ENCODE results near the gene KDM4C.

KDM4C gene

GRCh38 chr9:7086389-7086788, 328.6 kb downstream of the KDM4C start:
- in situ Hi-C loops (cut with HindIII; ENCODE audit: low sequenced_read_pairs), result no loop called here

- in situ Hi-C loops (cut with HindIII; ENCODE audit: low sequenced_read_pairs), result no loop called here
Observed at GRCh38 chr9:7088611-7089010, 330.8 kb downstream of the KDM4C start.

GRCh38 chr9:7089406-7090193, 331.8 kb downstream of the KDM4C start:
- in situ Hi-C loops (cut with HindIII; ENCODE audit: low sequenced_read_pairs), result no loop called here

GRCh38 chr9:7093040-7093439, 335.3 kb downstream of the KDM4C start:
- in situ Hi-C loops (cut with HindIII; ENCODE audit: low sequenced_read_pairs), result no loop called here

- in situ Hi-C loops (cut with HindIII; ENCODE audit: low sequenced_read_pairs), result no loop called here
Observed at GRCh38 chr9:7094052-7094451, 336.3 kb downstream of the KDM4C start.

GRCh38 chr9:7094576-7094975, 336.8 kb downstream of the KDM4C start:
- in situ Hi-C loops (cut with HindIII; ENCODE audit: low sequenced_read_pairs), result no loop called here

GRCh38 chr9:7095058-7095457, 337.3 kb downstream of the KDM4C start:
- in situ Hi-C loops (cut with HindIII; ENCODE audit: low sequenced_read_pairs), result no loop called here

- in situ Hi-C loops (cut with HindIII; ENCODE audit: low sequenced_read_pairs), result no loop called here
Observed at GRCh38 chr9:7097040-7097715, 339.4 kb downstream of the KDM4C start.

- in situ Hi-C loops (cut with HindIII; ENCODE audit: low sequenced_read_pairs), result no loop called here
Observed at GRCh38 chr9:7097785-7098752, 340.3 kb downstream of the KDM4C start.

GRCh38 chr9:7103367-7103766, 345.6 kb downstream of the KDM4C start:
- in situ Hi-C loops (cut with HindIII; ENCODE audit: low sequenced_read_pairs), result no loop called here

GRCh38 chr9:7103771-7104170, 346.0 kb downstream of the KDM4C start:
- in situ Hi-C loops (cut with HindIII; ENCODE audit: low sequenced_read_pairs), result no loop called here

- in situ Hi-C loops (cut with HindIII; ENCODE audit: low sequenced_read_pairs), result no loop called here
Observed at GRCh38 chr9:7104625-7105024, 346.9 kb downstream of the KDM4C start.

- in situ Hi-C loops (cut with HindIII; ENCODE audit: low sequenced_read_pairs), result no loop called here
Observed at GRCh38 chr9:7105095-7105494, 347.3 kb downstream of the KDM4C start.

- in situ Hi-C loops (cut with HindIII; ENCODE audit: low sequenced_read_pairs), result no loop called here
Observed at GRCh38 chr9:7108936-7109335, 351.2 kb downstream of the KDM4C start.

- in situ Hi-C loops (cut with HindIII; ENCODE audit: low sequenced_read_pairs), result no loop called here
Observed at GRCh38 chr9:7111413-7111812, 353.6 kb downstream of the KDM4C start.

- in situ Hi-C loops (cut with HindIII; ENCODE audit: low sequenced_read_pairs), result no loop called here
Observed at GRCh38 chr9:7115606-7116005, 357.8 kb downstream of the KDM4C start.

GRCh38 chr9:7117676-7118561, 360.1 kb downstream of the KDM4C start:
- in situ Hi-C loops (cut with HindIII; ENCODE audit: low sequenced_read_pairs), result no loop called here

GRCh38 chr9:7118633-7119032, 360.9 kb downstream of the KDM4C start:
- in situ Hi-C loops (cut with HindIII; ENCODE audit: low sequenced_read_pairs), result no loop called here

- in situ Hi-C loops (cut with HindIII; ENCODE audit: low sequenced_read_pairs), result no loop called here
Observed at GRCh38 chr9:7119612-7120011, 361.8 kb downstream of the KDM4C start.

- in situ Hi-C loops (cut with HindIII; ENCODE audit: low sequenced_read_pairs), result no loop called here
Observed at GRCh38 chr9:7121055-7121454, 363.3 kb downstream of the KDM4C start.

Data from DLD1 (cell line).